Stimulated activated CD4-positive, alpha-beta T cell treated with anti-CD3 and anti-CD28 coated beads, Interleukin-15, amount 100 ng/mL, for 24 hours (primary cell): ENCODE results near the gene ARSD.
"Not testable (repeated sequence)": the region's sequence is repeated elsewhere in the genome, so short reads cannot be mapped to it uniquely, and the experiment has no call there.

Experiments used
- DNase-seq: peaks from one replicate; pipeline ENCODE4 v3.0.0-alpha.2; 2020

ARSD gene

GRCh38 chrX:2928583-2929434 lies at the start of gene ARSD:
TSS of gene ARSD (minus strand) at chrX:2929339. CDS start at chrX:2929275, 64 bp downstream.
- peak; percentile 65 for DNase-seq

GRCh38 chrX:2978639-2979038 lies 49.5 kb upstream of the ARSD start:
- DNase-seq = not testable (repeated sequence)

GRCh38 chrX:2974961-2975360 lies 45.8 kb upstream of the ARSD start:
- no peak for DNase-seq

GRCh38 chrX:2972391-2972790 lies 43.3 kb upstream of the ARSD start:
- no peak for DNase-seq

- no peak for DNase-seq
Observed at GRCh38 chrX:2969021-2969420, 39.9 kb upstream of the ARSD start.

GRCh38 chrX:2967998-2968909 lies 39.1 kb upstream of the ARSD start:
- DNase-seq = peak; percentile 28

GRCh38 chrX:2967584-2967983 lies 38.4 kb upstream of the ARSD start:
- no peak for DNase-seq

GRCh38 chrX:2967012-2967411 lies 37.9 kb upstream of the ARSD start:
- no peak for DNase-seq

- DNase-seq = peak; percentile 2
Observed at GRCh38 chrX:2965965-2966364, 36.8 kb upstream of the ARSD start.

GRCh38 chrX:2963992-2964794 lies 35.1 kb upstream of the ARSD start:
- not testable (repeated sequence) for DNase-seq

- DNase-seq = not testable (repeated sequence)
Observed at GRCh38 chrX:2963449-2963848, 34.3 kb upstream of the ARSD start.

- DNase-seq = no peak
Observed at GRCh38 chrX:2962381-2962780, 33.2 kb upstream of the ARSD start.

GRCh38 chrX:2960861-2961515 lies 31.8 kb upstream of the ARSD start:
- DNase-seq = no peak

GRCh38 chrX:2958199-2958598 lies 29.1 kb upstream of the ARSD start:
- no peak for DNase-seq

GRCh38 chrX:2955838-2956237 lies 26.7 kb upstream of the ARSD start:
- no peak for DNase-seq

GRCh38 chrX:2955281-2955680 lies 26.1 kb upstream of the ARSD start:
- no peak for DNase-seq

- no peak for DNase-seq
Observed at GRCh38 chrX:2954541-2954940, 25.4 kb upstream of the ARSD start.

- DNase-seq = not testable (repeated sequence)
Observed at GRCh38 chrX:2937942-2938341, 8.8 kb upstream of the ARSD start.

- DNase-seq = no peak
Observed at GRCh38 chrX:2934715-2935710, 5.9 kb upstream of the ARSD start.

- DNase-seq = no peak
Observed at GRCh38 chrX:2933125-2933900, 4.2 kb upstream of the ARSD start.
